ENCODE results near the gene GMDS.
A peak's percentile ranks its signal among the peaks of the same experiment; 100 is the strongest.

Gene GMDS

DNA sequence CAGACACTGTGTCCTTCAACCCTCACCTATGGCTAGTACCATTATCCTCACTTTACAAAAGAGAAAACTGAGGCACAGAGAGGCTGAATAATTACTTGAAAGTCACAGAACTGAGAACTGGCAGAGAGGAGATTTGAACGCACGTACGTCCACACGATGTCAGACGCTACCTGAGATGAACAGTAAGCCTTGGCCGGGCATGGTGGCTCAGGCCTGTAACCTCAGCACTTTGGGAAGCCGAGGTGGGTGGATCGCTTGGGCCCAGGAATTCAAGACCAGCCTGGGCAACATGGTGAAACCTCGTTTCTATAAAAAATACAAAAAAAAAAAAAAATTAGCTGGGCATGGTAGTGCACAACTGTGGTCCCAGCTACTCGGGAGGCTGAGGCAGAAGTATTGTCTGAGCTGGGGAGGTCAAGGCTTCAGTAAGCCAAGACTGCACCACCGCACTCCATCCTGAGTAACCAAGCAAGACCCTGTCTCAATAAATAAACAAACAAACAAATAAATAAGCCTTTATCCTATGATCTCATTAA, 20.5 kb downstream of the GMDS start:
- Histone ChIP-seq H3K27me3 (replicated peaks; ENCODE audit: control insufficient read depth, insufficient read depth, low read length) (no peaks in the 10 kb centered on the region), H3K36me3 (ENCODE audit: control insufficient read depth, insufficient read depth, low read length) (no peaks in the 10 kb centered on the region), H3K4me3 (replicated peaks; ENCODE audit: low read depth, low read length) (no peak overlapping the region)
- no peak for TF ChIP-seq CTCF (IDR thresholded peaks at IDR 0.05; ENCODE audit: insufficient read depth, low read length, poor library complexity, severe bottlenecking)
- DNase-seq (ENCODE audit: extremely low read depth, insufficient read length), result no peak

GRCh38 chr6:2222275-2222842, 23.0 kb downstream of the GMDS start:
- Histone ChIP-seq H3K27me3 (replicated peaks; ENCODE audit: control insufficient read depth, insufficient read depth, low read length) (no peaks in the 10 kb centered on the region), H3K36me3 (ENCODE audit: control insufficient read depth, insufficient read depth, low read length) (no peaks in the 10 kb centered on the region), H3K4me3 (replicated peaks; ENCODE audit: low read depth, low read length) (peak overlapping the region; percentile 67)
- no peak for TF ChIP-seq CTCF (IDR thresholded peaks at IDR 0.05; ENCODE audit: insufficient read depth, low read length, poor library complexity, severe bottlenecking)
- DNase-seq (ENCODE audit: extremely low read depth, insufficient read length), result no peak

GRCh38 chr6:2221726-2222274, 23.6 kb downstream of the GMDS start:
- Histone ChIP-seq H3K36me3 (ENCODE audit: control insufficient read depth, insufficient read depth, low read length) (no peaks in the 10 kb centered on the region), H3K27me3 (replicated peaks; ENCODE audit: control insufficient read depth, insufficient read depth, low read length) (no peaks in the 10 kb centered on the region), H3K4me3 (replicated peaks; ENCODE audit: low read depth, low read length) (peak overlapping the region; percentile 67)
- DNase-seq (ENCODE audit: extremely low read depth, insufficient read length), result no peak
- no peak for TF ChIP-seq CTCF (IDR thresholded peaks at IDR 0.05; ENCODE audit: insufficient read depth, low read length, poor library complexity, severe bottlenecking)

GRCh38 chr6:2220154-2220553, 25.3 kb downstream of the GMDS start:
- TF ChIP-seq CTCF (IDR thresholded peaks at IDR 0.05; ENCODE audit: insufficient read depth, low read length, poor library complexity, severe bottlenecking), result no peak
- DNase-seq (ENCODE audit: extremely low read depth, insufficient read length), result no peak
- Histone ChIP-seq H3K4me3 (replicated peaks; ENCODE audit: low read depth, low read length) (no peak overlapping the region), H3K36me3 (ENCODE audit: control insufficient read depth, insufficient read depth, low read length) (no peaks in the 10 kb centered on the region), H3K27me3 (replicated peaks; ENCODE audit: control insufficient read depth, insufficient read depth, low read length) (no peaks in the 10 kb centered on the region)

DNA sequence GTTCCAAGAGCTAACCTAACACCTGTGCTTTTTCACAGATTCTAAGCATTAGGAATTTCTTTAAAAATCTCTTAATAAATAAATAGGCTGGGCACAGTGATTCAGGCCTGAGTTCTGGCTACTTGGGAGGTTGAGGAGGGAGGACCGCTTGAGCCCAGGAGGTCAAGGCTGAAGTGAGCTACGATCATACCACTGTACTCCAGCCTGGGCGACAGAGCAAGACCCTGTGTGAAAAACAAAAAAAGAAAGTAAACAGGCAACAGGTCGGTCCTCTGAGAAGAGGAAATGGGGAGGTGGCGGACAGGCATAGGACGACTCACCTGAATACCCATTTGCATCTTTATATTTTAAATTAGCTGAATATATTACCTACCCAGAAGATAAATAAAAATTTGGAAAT, 26.5 kb downstream of the GMDS start:
- Histone ChIP-seq H3K36me3 (ENCODE audit: control insufficient read depth, insufficient read depth, low read length) (no peaks in the 10 kb centered on the region), H3K27me3 (replicated peaks; ENCODE audit: control insufficient read depth, insufficient read depth, low read length) (no peaks in the 10 kb centered on the region), H3K4me3 (replicated peaks; ENCODE audit: low read depth, low read length) (no peak overlapping the region)
- TF ChIP-seq CTCF (IDR thresholded peaks at IDR 0.05; ENCODE audit: insufficient read depth, low read length, poor library complexity, severe bottlenecking), result no peak
- no peak for DNase-seq (ENCODE audit: extremely low read depth, insufficient read length)
